Measurements from ENCODE around the gene DLGAP1. TPM values are rescaled to one million over a fixed set of nuclear protein-coding genes. Genes with fewer than 3 reads are reported as not detected.

Gene DLGAP1
- total RNA-seq, 1 experiment from 2014 or later, result 23.0 TPM

GRCh38 chr18:3821524-3821923 is 633.6 kb downstream of the DLGAP1 start:
- ChIA-PET POLR2A (interaction anchor here (0.6 kb wide), 1 partner anchor 532 kb away, joined by 3 read pairs; no protein-coding TSS in a partner anchor), CTCF (interaction anchor here (1.1 to 3.6 kb wide), 2 partner anchors 49 to 804 kb away, joined by 5 to 27 read pairs; no protein-coding TSS in a partner anchor)
- peak; percentile 69 for ATAC-seq
- H3K27me3 Mint-ChIP-seq (ENCODE audit: low read depth), result no peaks in the 10 kb centered on the region
- H3K27ac Mint-ChIP-seq, result peak overlapping the region; percentile 59
- no peak for TF ChIP-seq AR (CRISPR knock-in tag; IDR thresholded peaks at IDR 0.05)
- peaks cover 11% of the 10 kb centered on the region for H3K9me3 Mint-ChIP-seq
- H3K4me1 Mint-ChIP-seq, result peaks cover 25% of the 10 kb centered on the region
- no peak overlapping the region for H3K4me3 Mint-ChIP-seq
- peaks cover 6% of the 10 kb centered on the region for H3K36me3 Mint-ChIP-seq
- no peak for DNase-seq (ENCODE audit: low spot score)

GRCh38 chr18:3819961-3820360 is 635.1 kb downstream of the DLGAP1 start:
- TF ChIP-seq ZNF281 (CRISPR knock-in tag; IDR thresholded peaks at IDR 0.05) (no peak), ZMAT4 (CRISPR knock-in tag; IDR thresholded peaks at IDR 0.05) (no peak), SOX15 (CRISPR knock-in tag; IDR thresholded peaks at IDR 0.05) (no peak), MXD4 (CRISPR knock-in tag; IDR thresholded peaks at IDR 0.05; ENCODE audit: borderline replicate concordance) (no peak), NFATC4 (CRISPR knock-in tag; IDR thresholded peaks at IDR 0.05) (no peak), NFE2L1 (CRISPR knock-in tag; IDR thresholded peaks at IDR 0.05) (no peak), STAT6 (CRISPR knock-in tag; conservative IDR thresholded peaks at IDR 0.05; ENCODE audit: low read depth) (no peak), JUN (CRISPR knock-in tag; IDR thresholded peaks at IDR 0.05) (no peak), HMGA2 (CRISPR knock-in tag; IDR thresholded peaks at IDR 0.05) (no peak), MLX (CRISPR knock-in tag; IDR thresholded peaks at IDR 0.05) (no peak), TCF7 (CRISPR knock-in tag; IDR thresholded peaks at IDR 0.05; ENCODE audit: low read depth) (no peak), SP1 (CRISPR knock-in tag; conservative IDR thresholded peaks at IDR 0.05) (no peak), NR1H2 (CRISPR knock-in tag; IDR thresholded peaks at IDR 0.05) (no peak), IRF1 (CRISPR knock-in tag; IDR thresholded peaks at IDR 0.05) (no peak), FOXJ3 (CRISPR knock-in tag; IDR thresholded peaks at IDR 0.05; ENCODE audit: borderline replicate concordance) (no peak), ZNF317 (CRISPR knock-in tag; IDR thresholded peaks at IDR 0.05; ENCODE audit: borderline replicate concordance, low read depth) (no peak), ERG (CRISPR knock-in tag; IDR thresholded peaks at IDR 0.05) (no peak), EMX1 (CRISPR knock-in tag; IDR thresholded peaks at IDR 0.05) (no peak), ZNF396 (CRISPR knock-in tag; IDR thresholded peaks at IDR 0.05; ENCODE audit: borderline replicate concordance) (no peak), ZNF121 (CRISPR knock-in tag; IDR thresholded peaks at IDR 0.05) (no peak)
- Mint-ChIP-seq H3K9me3 (no peaks in the 10 kb centered on the region), H3K36me3 (no peaks in the 10 kb centered on the region), H3K4me1 (peaks cover 25% of the 10 kb centered on the region), H3K4me3 (no peak overlapping the region), H3K27ac (peak overlapping the region; percentile 4), H3K27me3 (ENCODE audit: low read depth) (no peaks in the 10 kb centered on the region)
- ATAC-seq (no peak), DNase-seq (ENCODE audit: low spot score) (no peak)
- ChIA-PET POLR2A (no interaction called here), CTCF (interaction anchor here (3.6 kb wide), 1 partner anchor 48 kb away, joined by 27 read pairs; no protein-coding TSS in a partner anchor)

All from WTC11 (cell line).